GM12878 (cell line): ENCODE measurements around the gene CD300E.

Source experiments
- GABPA ChIP-seq: IDR thresholded peaks from 2 replicates; pipeline ENCODE4 v1.6.1; 2014; ENCODE audit warnings: antibody characterized with exemption, low read depth, mild to moderate bottlenecking, inconsistent platforms
- RAD21 ChIP-seq: IDR thresholded peaks from 2 replicates; pipeline ENCODE4 v1.6.1; 2011; ENCODE audit warnings: mild to moderate bottlenecking, low read depth, low read length, moderate library complexity; ENCODE audit not compliant: insufficient read depth

DNA sequence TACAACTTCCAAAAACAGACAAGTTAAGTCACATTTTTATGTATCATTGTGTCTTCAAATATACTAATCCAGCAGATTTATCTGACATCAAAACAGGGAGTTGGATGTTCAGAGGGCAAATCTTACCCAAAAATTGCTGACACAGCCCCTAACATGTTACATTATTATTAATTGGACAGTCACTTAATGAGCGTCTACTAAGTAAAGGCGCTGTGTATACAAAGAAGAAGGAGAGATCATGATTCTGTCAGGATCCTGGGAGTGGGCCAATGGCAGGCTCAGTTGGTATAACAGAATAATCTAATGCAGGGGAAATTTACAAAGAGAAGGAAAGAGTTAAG is 18.4 kb upstream of the CD300E start:
- TF ChIP-seq GABPA (no peak), RAD21 (no peak)
